ENCODE results near the gene MAP3K8. TPM values are rescaled to one million over a fixed set of nuclear protein-coding genes. Genes with fewer than 3 reads are reported as not detected.

The MAP3K8 gene
- total and polyA plus RNA-seq, 2 of the 8 experiments (the other 6 are each of a cell fraction or from before 2014, with no cell fraction given) = 5.6 to 6.0 TPM

GRCh38 chr10:30413996-30414576 is 19.9 kb upstream of the MAP3K8 start (continued):
- TF ChIP-seq TAF1 (IDR thresholded peaks at IDR 0.05; ENCODE audit: low read depth, low read length) (no peak), SP4 (IDR thresholded peaks at IDR 0.05; ENCODE audit: low read length) (no peak), CBX5 (IDR thresholded peaks at IDR 0.05; ENCODE audit: low read depth, low read length) (no peak), CTBP2 (IDR thresholded peaks at IDR 0.05; ENCODE audit: borderline replicate concordance, insufficient read depth, insufficient read length, low read length) (no peak), CTCF (IDR thresholded peaks at IDR 0.05; ENCODE audit: control extremely low read depth in 1 of 3, insufficient read depth in 1 of 3, low read depth in 1 of 3, low read length in 3 of 3) (peak in 2 of 3 experiments; percentile 59 to 79; a peak in 2 of 4 replicates), CBX8 (IDR thresholded peaks at IDR 0.05; ENCODE audit: borderline replicate concordance, low read depth, low read length) (no peak), CHD1 (IDR thresholded peaks at IDR 0.05; ENCODE audit: low read depth, low read length) (no peak), HDAC2 (IDR thresholded peaks at IDR 0.05; ENCODE audit: borderline replicate concordance in 1 of 2, low read depth in 2 of 2, low read length in 2 of 2) (no peak), RAD21 (IDR thresholded peaks at IDR 0.05 in 1 of 2, conservative IDR thresholded peaks at IDR 0.05 in 1 of 2; ENCODE audit: low read depth in 2 of 2, low read length in 2 of 2) (peak; percentile 74 to 76)

All from H1 (cell line).